Measurements from ENCODE around the gene SLC4A4.

Gene SLC4A4

DNA sequence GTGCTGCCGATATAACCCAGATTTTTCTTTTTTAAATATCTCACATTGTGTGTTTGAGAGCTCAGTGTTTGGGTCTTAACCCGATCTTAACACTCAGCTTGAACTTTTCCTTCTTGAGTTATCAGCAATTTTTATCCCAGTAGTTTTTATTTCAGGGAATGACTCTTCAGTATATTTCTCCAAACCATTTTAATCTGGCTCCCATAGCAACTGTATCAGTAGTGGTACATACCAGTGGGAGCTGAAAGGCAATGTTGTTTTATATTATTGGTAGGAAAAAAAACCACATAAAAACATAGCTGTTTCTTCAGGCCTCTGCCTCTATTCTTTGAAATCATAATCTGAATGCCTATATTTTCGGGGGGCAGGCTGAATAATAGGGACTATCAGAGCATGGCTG is 111.1 kb downstream of the SLC4A4 start:
- H4K20me1 ChIP-seq (ENCODE audit: insufficient read depth, low read length) = no peaks in the 10 kb centered on the region
- no peaks in the 10 kb centered on the region for H3K27me3 ChIP-seq (ENCODE audit: insufficient read depth, low read length)
- no peak overlapping the region for H2AFZ ChIP-seq (ENCODE audit: low read length)
- no peak overlapping the region for H3K27ac ChIP-seq (ENCODE audit: low read depth, low read length, poor library complexity, severe bottlenecking)
- H3F3A ChIP-seq (ENCODE audit: insufficient read depth, low read length) = no peaks in the 10 kb centered on the region
- H3K9me3 ChIP-seq (ENCODE audit: low read length) = no peaks in the 10 kb centered on the region
- TF ChIP-seq, protein P1, sequence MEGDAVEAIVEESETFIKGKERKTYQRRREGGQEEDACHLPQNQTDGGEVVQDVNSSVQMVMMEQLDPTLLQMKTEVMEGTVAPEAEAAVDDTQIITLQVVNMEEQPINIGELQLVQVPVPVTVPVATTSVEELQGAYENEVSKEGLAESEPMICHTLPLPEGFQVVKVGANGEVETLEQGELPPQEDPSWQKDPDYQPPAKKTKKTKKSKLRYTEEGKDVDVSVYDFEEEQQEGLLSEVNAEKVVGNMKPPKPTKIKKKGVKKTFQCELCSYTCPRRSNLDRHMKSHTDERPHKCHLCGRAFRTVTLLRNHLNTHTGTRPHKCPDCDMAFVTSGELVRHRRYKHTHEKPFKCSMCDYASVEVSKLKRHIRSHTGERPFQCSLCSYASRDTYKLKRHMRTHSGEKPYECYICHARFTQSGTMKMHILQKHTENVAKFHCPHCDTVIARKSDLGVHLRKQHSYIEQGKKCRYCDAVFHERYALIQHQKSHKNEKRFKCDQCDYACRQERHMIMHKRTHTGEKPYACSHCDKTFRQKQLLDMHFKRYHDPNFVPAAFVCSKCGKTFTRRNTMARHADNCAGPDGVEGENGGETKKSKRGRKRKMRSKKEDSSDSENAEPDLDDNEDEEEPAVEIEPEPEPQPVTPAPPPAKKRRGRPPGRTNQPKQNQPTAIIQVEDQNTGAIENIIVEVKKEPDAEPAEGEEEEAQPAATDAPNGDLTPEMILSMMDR (IDR thresholded peaks at IDR 0.05; ENCODE audit: low read length) = no peak
- no peak for TF ChIP-seq EZH2 (IDR thresholded peaks at IDR 0.05; ENCODE audit: borderline replicate concordance, low read length)
- H3K4me3 ChIP-seq (ENCODE audit: low read depth, low read length, poor library complexity, severe bottlenecking) = no peak overlapping the region
- no peak overlapping the region for H3K9ac ChIP-seq (ENCODE audit: low read length)
- H3K4me1 ChIP-seq (ENCODE audit: insufficient read depth, low read length, severe bottlenecking) = no peaks in the 10 kb centered on the region
- no peaks in the 10 kb centered on the region for H3K79me2 ChIP-seq (ENCODE audit: insufficient read depth, low read length)
- no peak overlapping the region for H3K4me2 ChIP-seq (ENCODE audit: low read length)
- no peaks in the 10 kb centered on the region for H3K36me3 ChIP-seq (ENCODE audit: insufficient read depth, low read length)
- H3K9me2 ChIP-seq (ENCODE audit: low read depth, low read length) = no peaks in the 10 kb centered on the region

DNA sequence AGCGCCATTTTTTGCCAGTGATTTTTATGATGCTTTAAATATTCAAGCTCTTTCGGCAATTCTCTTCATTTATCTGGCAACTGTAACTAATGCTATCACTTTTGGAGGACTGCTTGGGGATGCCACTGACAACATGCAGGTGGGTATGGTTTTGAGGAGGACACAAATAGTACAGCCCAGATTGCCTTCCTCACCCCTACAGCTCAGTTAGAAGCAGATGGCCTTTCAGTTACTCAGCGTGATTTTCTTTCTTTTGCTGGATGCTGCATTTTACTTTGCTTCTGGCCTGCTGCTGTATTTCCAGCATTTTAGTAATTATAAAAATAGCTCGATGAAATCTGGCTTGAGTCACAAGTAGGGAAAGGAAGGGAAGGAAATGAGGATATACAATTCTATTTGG is 114.7 kb downstream of the SLC4A4 start:
- Histone ChIP-seq H3K9me2 (ENCODE audit: low read depth, low read length) (no peaks in the 10 kb centered on the region), H3K27ac (ENCODE audit: low read depth, low read length, poor library complexity, severe bottlenecking) (no peak overlapping the region), H3F3A (ENCODE audit: insufficient read depth, low read length) (no peaks in the 10 kb centered on the region), H3K36me3 (ENCODE audit: insufficient read depth, low read length) (no peaks in the 10 kb centered on the region), H3K79me2 (ENCODE audit: insufficient read depth, low read length) (no peaks in the 10 kb centered on the region), H4K20me1 (ENCODE audit: insufficient read depth, low read length) (no peaks in the 10 kb centered on the region), H3K27me3 (ENCODE audit: insufficient read depth, low read length) (no peaks in the 10 kb centered on the region), H3K9ac (ENCODE audit: low read length) (no peak overlapping the region), H2AFZ (ENCODE audit: low read length) (no peak overlapping the region), H3K4me1 (ENCODE audit: insufficient read depth, low read length, severe bottlenecking) (no peaks in the 10 kb centered on the region), H3K4me2 (ENCODE audit: low read length) (no peak overlapping the region), H3K4me3 (ENCODE audit: low read depth, low read length, poor library complexity, severe bottlenecking) (no peak overlapping the region), H3K9me3 (ENCODE audit: low read length) (no peaks in the 10 kb centered on the region)
- TF ChIP-seq, protein P1 (IDR thresholded peaks at IDR 0.05; ENCODE audit: low read length) = no peak
- TF ChIP-seq EZH2 (IDR thresholded peaks at IDR 0.05; ENCODE audit: borderline replicate concordance, low read length) = no peak

DNA sequence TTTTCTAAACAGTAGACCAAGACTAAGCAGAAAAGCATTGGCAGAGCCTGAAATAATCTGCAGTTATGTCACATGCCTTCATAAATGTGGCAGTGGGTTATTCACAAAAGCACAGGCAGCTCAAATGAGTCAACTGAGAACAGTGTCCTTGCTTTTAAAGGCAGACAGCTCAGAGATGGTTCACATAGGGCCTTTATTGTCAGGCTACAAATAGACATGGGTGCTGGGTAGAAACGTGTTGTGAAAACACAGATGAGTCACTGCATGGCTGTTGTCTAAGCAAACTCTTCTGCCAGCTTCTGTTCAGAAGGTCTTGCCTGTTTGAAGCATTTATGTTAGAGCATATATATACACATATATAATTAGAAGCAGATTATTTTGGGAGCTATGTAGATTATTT is 118.0 kb downstream of the SLC4A4 start:
- Histone ChIP-seq H3K4me3 (ENCODE audit: low read depth, low read length, poor library complexity, severe bottlenecking) (no peak overlapping the region), H3K36me3 (ENCODE audit: insufficient read depth, low read length) (no peaks in the 10 kb centered on the region), H3K9ac (ENCODE audit: low read length) (no peak overlapping the region), H2AFZ (ENCODE audit: low read length) (no peak overlapping the region), H3K27ac (ENCODE audit: low read depth, low read length, poor library complexity, severe bottlenecking) (no peak overlapping the region), H3F3A (ENCODE audit: insufficient read depth, low read length) (no peaks in the 10 kb centered on the region), H3K4me2 (ENCODE audit: low read length) (no peak overlapping the region), H4K20me1 (ENCODE audit: insufficient read depth, low read length) (no peaks in the 10 kb centered on the region), H3K9me3 (ENCODE audit: low read length) (no peaks in the 10 kb centered on the region), H3K9me2 (ENCODE audit: low read depth, low read length) (no peaks in the 10 kb centered on the region), H3K27me3 (ENCODE audit: insufficient read depth, low read length) (no peaks in the 10 kb centered on the region), H3K4me1 (ENCODE audit: insufficient read depth, low read length, severe bottlenecking) (no peaks in the 10 kb centered on the region), H3K79me2 (ENCODE audit: insufficient read depth, low read length) (no peaks in the 10 kb centered on the region)
- TF ChIP-seq EZH2 (IDR thresholded peaks at IDR 0.05; ENCODE audit: borderline replicate concordance, low read length) = no peak
- TF ChIP-seq, protein P1 (IDR thresholded peaks at IDR 0.05; ENCODE audit: low read length) = no peak
